Osteocyte (in vitro differentiated cells): ENCODE data around the gene NUTM1. TPM values are rescaled to one million over a fixed set of nuclear protein-coding genes. Genes with fewer than 3 reads are reported as not detected.

Experiments
- DNase-seq: peaks from one replicate; pipeline ENCODE4 v3.0.0; 2021; ENCODE audit warnings: mixed read lengths; ENCODE audit not compliant: unreplicated experiment; ENCODE audit errors: extremely low spot score
- H3K27ac Mint-ChIP-seq: one replicate; pipeline ENCODE4 v1.8.0; 2021; ENCODE audit warnings: mild to moderate bottlenecking, mixed read lengths; ENCODE audit not compliant: unreplicated experiment
- H3K27me3 Mint-ChIP-seq: one replicate; pipeline ENCODE4 v1.8.0; 2021; ENCODE audit warnings: mixed read lengths; ENCODE audit not compliant: unreplicated experiment
- H3K36me3 Mint-ChIP-seq: one replicate; pipeline ENCODE4 v1.8.0; 2021; ENCODE audit warnings: mixed read lengths; ENCODE audit not compliant: unreplicated experiment
- H3K4me1 Mint-ChIP-seq: one replicate; pipeline ENCODE4 v1.8.0; 2021; ENCODE audit warnings: mixed read lengths; ENCODE audit not compliant: unreplicated experiment
- H3K4me3 Mint-ChIP-seq: one replicate; pipeline ENCODE4 v1.8.0; 2021; ENCODE audit warnings: mild to moderate bottlenecking, moderate library complexity, mixed read lengths; ENCODE audit not compliant: unreplicated experiment
- H3K9me3 Mint-ChIP-seq: one replicate; pipeline ENCODE4 v1.8.0; 2021; ENCODE audit warnings: mixed read lengths; ENCODE audit not compliant: unreplicated experiment
- total RNA-seq: library from RNA; stranded (reverse); gene quantifications from 2 replicates; pipeline ENCODE4 v1.2.1, GENCODE V29; 2021
- TF ChIP-seq, protein P1 (sequence below): fragments of 200-600 bp; sonication (generic); IDR thresholded peaks from 2 replicates; pipeline ENCODE4 v1.5.0; 2021; ENCODE audit warnings: antibody characterized with exemption, mild to moderate bottlenecking, moderate library complexity

The NUTM1 gene
- total RNA-seq, 1 donor from 2014 or later, result not detected

DNA sequence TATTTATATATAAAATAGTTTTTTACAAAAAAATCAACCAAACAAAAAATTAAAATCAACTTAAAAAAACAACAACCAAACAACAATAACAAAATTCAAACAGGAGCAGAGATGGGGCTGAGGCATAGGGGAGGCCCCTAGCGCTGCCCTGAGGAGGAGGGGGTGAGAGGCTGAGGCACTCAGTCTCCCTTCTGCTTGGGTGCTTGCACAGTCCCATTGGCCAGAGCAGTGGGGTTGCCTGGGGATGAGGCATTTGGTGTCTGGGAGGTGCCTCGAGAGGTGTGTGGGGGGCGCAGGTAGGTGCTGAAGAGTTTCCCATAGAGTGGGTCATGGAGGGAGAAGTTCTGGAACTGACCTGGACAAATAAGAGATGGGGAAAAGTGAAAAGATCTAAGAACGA is 15.8 kb downstream of the NUTM1 start:
- no peak for DNase-seq
- no peaks in the 10 kb centered on the region for H3K9me3 Mint-ChIP-seq
- no peaks in the 10 kb centered on the region for H3K27me3 Mint-ChIP-seq
- H3K4me1 Mint-ChIP-seq, result peaks cover 11% of the 10 kb centered on the region
- no peak overlapping the region for H3K4me3 Mint-ChIP-seq
- no peak overlapping the region for H3K27ac Mint-ChIP-seq
- peaks cover 31% of the 10 kb centered on the region for H3K36me3 Mint-ChIP-seq
- TF ChIP-seq, protein P1, sequence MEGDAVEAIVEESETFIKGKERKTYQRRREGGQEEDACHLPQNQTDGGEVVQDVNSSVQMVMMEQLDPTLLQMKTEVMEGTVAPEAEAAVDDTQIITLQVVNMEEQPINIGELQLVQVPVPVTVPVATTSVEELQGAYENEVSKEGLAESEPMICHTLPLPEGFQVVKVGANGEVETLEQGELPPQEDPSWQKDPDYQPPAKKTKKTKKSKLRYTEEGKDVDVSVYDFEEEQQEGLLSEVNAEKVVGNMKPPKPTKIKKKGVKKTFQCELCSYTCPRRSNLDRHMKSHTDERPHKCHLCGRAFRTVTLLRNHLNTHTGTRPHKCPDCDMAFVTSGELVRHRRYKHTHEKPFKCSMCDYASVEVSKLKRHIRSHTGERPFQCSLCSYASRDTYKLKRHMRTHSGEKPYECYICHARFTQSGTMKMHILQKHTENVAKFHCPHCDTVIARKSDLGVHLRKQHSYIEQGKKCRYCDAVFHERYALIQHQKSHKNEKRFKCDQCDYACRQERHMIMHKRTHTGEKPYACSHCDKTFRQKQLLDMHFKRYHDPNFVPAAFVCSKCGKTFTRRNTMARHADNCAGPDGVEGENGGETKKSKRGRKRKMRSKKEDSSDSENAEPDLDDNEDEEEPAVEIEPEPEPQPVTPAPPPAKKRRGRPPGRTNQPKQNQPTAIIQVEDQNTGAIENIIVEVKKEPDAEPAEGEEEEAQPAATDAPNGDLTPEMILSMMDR, result no peak

DNA sequence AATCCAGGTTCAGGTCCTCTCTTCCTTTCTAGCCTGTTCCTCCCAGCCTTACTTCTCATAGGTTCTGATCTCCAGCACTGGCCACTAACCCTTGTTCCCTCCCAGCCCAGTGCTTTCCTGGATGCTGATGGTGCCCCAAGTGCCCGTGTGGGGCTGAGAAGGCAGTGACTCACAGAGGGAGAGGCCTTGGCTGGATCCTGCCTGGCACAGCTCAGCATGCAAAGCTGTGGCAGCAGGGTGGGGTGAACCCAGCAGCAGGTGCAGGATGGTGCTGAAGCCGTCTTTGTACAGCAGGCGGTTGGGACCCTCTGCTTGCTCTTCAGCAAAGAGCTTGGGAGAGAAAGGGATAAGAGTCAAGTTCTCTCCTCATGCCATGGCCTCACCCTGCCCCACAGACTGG is 16.3 kb downstream of the NUTM1 start:
- Mint-ChIP-seq H3K9me3 (no peaks in the 10 kb centered on the region), H3K4me3 (no peak overlapping the region), H3K27me3 (no peaks in the 10 kb centered on the region), H3K27ac (no peak overlapping the region), H3K36me3 (peaks cover 31% of the 10 kb centered on the region), H3K4me1 (peaks cover 11% of the 10 kb centered on the region)
- TF ChIP-seq, protein P1, result no peak
- no peak for DNase-seq

GRCh38 chr15:34360298-34360697 is 17.2 kb downstream of the NUTM1 start:
- peaks cover 31% of the 10 kb centered on the region for H3K36me3 Mint-ChIP-seq
- no peak overlapping the region for H3K27ac Mint-ChIP-seq
- peaks cover 11% of the 10 kb centered on the region for H3K4me1 Mint-ChIP-seq
- TF ChIP-seq, protein P1, result no peak
- H3K9me3 Mint-ChIP-seq, result no peaks in the 10 kb centered on the region
- H3K4me3 Mint-ChIP-seq, result no peak overlapping the region
- DNase-seq, result no peak
- no peaks in the 10 kb centered on the region for H3K27me3 Mint-ChIP-seq

DNA sequence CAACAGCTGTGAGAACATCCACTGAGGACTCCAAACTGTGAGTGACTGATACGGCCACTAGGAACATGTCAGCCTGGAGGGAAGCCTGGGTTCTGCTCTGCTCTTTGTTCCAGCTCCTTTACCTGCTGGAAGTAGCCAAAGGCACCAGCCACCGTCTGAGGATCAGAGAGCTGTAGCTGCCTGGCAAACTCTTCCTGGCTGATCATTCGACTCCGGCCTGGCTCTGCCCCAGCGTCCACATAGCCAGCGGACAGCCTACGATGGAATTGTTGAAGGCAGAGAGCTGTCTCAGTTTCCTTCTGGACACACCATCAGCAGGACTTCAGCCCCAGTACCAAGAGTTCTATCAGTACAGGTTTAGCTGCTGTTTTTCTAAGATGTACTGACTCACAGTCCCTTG is 18.2 kb downstream of the NUTM1 start:
- no peaks in the 10 kb centered on the region for H3K27me3 Mint-ChIP-seq
- peaks cover 19% of the 10 kb centered on the region for H3K4me1 Mint-ChIP-seq
- TF ChIP-seq, protein P1, result no peak
- DNase-seq, result no peak
- no peak overlapping the region for H3K4me3 Mint-ChIP-seq
- H3K27ac Mint-ChIP-seq, result no peak overlapping the region
- H3K36me3 Mint-ChIP-seq, result peaks cover 29% of the 10 kb centered on the region
- no peaks in the 10 kb centered on the region for H3K9me3 Mint-ChIP-seq

DNA sequence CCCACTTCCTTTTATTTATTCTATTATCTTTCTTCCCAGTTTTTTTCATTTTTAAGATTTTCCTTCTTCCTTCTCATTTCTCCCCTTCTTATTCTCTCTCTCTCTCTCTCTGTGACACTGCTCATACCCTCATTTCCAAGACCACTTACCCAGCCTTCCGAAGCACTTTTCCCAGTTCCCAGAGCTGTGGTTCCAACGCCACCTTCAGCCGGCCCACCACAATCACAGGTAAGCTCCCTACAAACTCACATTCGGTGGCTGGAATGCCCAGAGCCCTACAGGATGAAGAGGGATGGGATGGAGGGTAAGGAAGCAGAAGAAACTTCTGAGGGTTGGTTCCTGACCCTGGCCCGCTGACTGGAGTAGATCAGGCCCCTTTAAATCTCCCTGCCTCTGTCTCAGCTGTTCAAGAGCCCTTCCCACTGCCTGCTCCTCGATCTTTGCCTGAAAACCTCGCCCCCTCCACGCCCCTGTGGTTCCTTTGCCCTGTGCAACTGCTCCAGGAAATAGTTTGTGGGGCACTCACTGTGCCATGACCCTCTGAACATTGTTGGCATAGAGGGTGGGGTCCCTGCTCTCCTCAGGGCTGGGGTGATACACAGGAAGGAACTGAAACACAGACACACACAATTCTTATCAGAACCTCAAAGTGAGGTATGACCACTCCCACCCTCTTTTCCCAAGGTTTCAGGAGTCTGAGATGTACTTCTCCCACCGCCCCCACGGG is 19.1 kb downstream of the NUTM1 start:
- Mint-ChIP-seq H3K27ac (no peak overlapping the region), H3K36me3 (peaks cover 26% of the 10 kb centered on the region), H3K9me3 (no peaks in the 10 kb centered on the region), H3K4me1 (peaks cover 21% of the 10 kb centered on the region), H3K4me3 (no peak overlapping the region), H3K27me3 (no peaks in the 10 kb centered on the region)
- TF ChIP-seq, protein P1, result no peak
- no peak for DNase-seq
